ENCODE data around the gene ATP5PB.

The ATP5PB gene

DNA sequence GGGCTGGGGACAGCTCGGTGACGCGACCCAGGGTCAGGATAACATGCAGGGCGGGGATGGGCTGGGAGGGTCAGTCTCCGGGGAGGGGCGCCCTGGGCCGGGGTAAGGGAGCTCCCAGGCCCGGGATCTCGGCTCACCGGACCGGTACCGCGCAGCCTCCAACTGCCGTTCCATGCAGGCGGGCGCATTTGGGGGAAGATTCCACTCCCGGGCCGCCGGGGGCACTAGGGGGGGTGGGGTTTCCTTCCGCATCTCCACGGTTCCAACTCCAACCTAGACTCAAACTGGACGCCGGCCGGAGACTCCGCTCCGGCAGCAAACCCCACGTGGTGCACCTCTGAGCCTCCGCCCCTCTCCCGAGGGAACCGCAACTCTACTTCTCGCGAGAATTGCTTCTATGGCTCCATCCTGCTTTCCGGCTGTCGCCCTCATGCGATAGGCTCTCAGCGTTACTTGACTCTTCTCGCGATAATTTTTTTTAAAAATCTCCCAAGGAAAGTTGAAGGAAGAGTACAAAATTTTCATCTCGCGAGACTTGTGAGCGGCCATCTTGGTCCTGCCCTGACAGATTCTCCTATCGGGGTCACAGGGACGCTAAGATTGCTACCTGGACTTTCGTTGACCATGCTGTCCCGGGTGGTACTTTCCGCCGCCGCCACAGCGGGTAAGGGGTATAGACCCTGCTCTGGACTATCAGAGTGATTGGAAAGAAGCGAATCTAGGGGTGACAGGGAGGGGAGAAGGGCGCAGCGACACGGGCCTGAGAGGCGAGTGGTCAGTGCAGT is at the start of gene ATP5PB, which contains the start of gene WDR77:
ATP5PB (plus strand) TSS at position 547 of the 785 bp plus-strand sequence; CDS start at position 625, 78 bp downstream.
WDR77 (minus strand) TSS at position 339 of the 785 bp plus-strand sequence; CDS start at position 252, 87 bp downstream.
- DNase-seq (ENCODE audit: low spot score) = peak; percentile 94

DNA sequence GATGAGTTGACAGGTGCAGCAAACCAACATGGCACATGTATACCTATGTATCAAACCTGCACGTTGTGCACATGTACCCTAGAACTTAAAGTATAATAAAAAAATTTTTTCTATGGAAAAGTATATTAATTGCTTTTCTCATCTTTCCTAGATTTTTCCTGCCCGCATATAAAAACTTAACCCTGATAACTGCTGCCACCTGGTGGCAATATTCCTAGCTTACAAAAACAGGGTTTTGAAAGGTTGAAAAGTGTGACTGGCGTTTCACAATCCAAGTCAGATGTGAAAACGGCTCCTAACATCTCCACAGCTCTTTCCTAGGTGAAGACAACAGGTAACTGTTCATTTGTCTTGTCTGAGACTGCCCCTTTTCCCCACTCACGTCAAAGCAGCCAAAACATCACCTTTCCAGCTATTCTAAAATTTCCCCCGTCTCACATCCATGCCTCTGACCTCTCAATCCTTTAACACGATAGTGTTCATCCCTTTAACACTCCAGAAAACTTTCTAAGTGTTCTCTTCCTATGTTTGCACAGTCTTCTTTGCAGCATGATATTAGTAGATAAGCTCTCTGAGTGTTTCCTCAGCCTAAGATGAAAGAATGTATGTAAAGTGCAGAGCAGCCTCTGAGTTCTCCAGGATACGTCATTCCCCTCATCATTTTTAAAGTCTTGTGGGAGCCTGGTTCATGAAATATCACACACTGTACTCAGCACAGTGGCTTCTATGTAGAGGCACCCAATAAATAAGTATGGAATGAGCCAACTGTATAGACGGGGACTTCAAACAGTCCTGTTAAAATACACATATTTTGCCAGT is 49.3 kb upstream of the ATP5PB start:
- no peak for DNase-seq (ENCODE audit: low spot score)

- DNase-seq (ENCODE audit: low spot score) = no peak
Measured at GRCh38 chr1:111402083-111402482, 47.2 kb upstream of the ATP5PB start.

DNA sequence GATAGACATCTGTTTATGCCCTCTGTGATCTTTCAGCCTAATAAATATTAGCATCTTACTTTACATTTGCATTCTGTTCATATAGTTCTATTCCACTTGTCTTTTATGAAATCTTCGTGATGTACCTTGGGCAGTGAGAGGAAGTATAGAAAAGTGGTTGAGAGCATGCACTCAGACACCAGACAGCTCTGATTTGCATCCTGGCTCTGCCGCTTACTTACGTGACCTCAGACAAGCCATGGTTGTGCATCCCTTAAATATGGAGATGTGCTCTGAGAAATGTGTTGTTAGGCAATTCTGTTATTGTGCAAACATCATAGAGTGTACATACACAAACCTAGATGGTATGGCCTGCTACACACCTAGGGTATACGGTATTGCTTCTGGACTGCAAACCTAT is 44.7 kb upstream of the ATP5PB start:
- no peak for DNase-seq (ENCODE audit: low spot score)

- no peak for DNase-seq (ENCODE audit: low spot score)
Measured at GRCh38 chr1:111406321-111406768, 42.9 kb upstream of the ATP5PB start.

- DNase-seq (ENCODE audit: low spot score) = no peak
Measured at GRCh38 chr1:111407301-111407700, 42.0 kb upstream of the ATP5PB start.

DNA sequence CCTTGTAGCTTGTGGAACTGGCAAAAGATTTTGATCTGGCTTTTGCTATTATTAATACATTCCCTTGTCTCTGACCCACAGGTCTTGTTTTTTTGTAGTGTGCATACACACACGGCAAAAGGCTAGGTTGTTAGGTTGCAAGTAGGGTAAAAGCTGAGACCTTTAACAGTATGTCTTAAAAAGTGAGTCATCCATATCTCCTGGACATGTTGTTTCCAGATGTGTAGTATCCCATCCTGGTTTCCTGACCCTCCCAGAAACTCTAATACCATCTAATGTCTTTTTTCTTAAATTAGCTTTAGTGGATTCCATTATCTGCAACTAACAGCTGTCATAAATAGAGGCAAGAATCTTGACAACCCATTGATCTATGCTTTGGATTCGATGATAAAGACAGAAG is 36.4 kb upstream of the ATP5PB start:
- no peak for DNase-seq (ENCODE audit: low spot score)

DNA sequence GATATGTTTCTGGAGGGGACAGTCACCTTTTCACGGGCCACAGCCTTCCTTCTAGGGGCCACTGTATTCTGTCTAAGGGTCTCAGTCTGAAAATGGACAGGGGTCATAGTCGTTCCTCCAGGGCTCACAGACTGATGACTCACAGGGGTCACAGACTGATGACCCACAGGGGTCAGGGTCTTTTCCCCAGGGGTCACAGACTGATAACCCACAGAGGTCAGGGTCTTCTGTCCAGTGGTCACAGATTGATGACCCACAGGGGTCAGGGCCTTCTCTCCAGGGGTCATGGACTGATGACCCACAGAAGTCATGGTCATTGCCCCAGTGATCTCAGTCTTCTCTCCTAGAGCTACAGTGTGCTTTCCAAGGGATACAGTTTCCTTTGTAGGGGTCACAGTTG is 34.5 kb upstream of the ATP5PB start:
- DNase-seq (ENCODE audit: low spot score) = no peak

DNA sequence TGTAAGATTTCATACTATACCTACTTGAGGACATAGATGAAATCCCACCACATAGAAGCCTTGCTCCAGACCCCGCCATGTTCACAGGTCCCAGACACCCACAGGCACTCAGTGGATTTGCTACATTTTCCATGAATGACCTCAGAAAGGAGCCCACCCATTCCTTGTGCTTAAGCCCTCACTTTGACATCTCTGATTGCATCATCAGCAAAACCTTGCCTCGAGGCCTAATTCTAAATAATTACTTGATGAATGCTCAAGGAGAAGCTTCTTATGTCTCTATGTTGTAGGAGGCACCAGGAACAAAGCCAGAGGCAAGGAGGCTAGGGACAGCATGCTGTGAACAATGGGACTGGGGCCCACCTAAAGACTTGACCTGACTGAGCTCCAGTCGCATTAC is 33.8 kb upstream of the ATP5PB start:
- no peak for DNase-seq (ENCODE audit: low spot score)

GRCh38 chr1:111417755-111418154 is 31.5 kb upstream of the ATP5PB start:
- DNase-seq (ENCODE audit: low spot score) = no peak

DNA sequence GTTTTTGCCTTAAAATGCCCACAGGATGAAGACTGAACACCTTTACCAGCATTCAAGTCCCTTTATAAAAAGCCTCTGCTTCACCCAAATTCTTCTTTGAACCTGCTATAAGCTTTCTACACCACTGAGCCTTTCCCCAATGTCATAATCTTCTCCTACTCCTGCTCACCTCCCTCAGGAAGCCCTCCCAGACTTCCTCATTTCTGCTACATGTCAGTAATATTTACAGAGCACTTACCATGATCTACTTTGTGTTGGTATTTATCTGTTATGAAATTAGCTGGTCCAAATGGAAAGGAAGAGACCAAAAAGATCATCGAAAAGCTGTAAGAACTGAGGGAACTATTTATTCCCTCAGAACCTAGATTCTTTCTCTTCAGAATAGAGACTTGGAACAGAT is 30.2 kb upstream of the ATP5PB start:
- DNase-seq (ENCODE audit: low spot score) = no peak

- DNase-seq (ENCODE audit: low spot score) = no peak
Measured at GRCh38 chr1:111420377-111420776, 28.9 kb upstream of the ATP5PB start.

DNA sequence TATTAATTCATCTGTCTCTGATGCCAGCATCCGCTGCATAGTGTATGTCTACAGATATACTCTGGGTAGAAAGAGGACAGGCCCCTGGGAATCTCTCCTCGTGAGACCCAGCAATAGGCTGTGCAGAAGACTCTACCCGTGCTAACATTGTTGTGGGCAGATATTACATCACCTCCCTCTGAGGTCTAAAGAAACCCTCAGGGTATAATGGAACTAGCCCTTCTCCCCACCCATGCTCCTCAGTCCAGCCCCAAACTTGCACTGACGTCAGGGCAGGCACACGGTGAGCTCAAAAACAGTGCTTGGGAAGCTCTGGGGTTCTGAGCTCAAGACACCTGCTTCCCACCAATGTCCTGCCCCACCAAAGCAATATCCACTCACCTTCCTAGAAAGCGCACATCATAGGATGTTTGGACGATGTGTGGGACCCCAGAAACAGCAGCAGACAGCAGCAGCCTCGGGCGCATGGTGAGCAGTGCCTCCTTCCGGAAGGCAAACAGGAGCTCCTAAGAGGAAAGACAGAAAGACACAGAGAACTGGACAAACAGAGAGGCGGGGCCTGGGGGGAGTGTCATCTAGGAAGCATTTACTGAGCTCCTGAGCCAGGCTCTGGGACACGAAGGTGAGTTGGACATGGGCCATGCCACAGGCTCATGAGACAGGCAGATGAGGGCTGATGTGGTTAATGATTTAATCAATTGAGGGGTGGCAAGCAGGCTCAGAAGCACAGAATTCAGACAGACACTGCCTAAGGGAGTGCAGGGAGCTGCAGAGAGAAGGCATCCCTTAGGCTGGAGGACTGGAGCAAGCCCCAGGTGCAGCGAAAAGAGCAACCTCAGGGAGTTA is 26.5 kb upstream of the ATP5PB start:
- no peak for DNase-seq (ENCODE audit: low spot score)

GRCh38 chr1:111424281-111424680 is 25.0 kb upstream of the ATP5PB start:
- no peak for DNase-seq (ENCODE audit: low spot score)

- no peak for DNase-seq (ENCODE audit: low spot score)
Measured at GRCh38 chr1:111436726-111437125, 12.5 kb upstream of the ATP5PB start.

DNA sequence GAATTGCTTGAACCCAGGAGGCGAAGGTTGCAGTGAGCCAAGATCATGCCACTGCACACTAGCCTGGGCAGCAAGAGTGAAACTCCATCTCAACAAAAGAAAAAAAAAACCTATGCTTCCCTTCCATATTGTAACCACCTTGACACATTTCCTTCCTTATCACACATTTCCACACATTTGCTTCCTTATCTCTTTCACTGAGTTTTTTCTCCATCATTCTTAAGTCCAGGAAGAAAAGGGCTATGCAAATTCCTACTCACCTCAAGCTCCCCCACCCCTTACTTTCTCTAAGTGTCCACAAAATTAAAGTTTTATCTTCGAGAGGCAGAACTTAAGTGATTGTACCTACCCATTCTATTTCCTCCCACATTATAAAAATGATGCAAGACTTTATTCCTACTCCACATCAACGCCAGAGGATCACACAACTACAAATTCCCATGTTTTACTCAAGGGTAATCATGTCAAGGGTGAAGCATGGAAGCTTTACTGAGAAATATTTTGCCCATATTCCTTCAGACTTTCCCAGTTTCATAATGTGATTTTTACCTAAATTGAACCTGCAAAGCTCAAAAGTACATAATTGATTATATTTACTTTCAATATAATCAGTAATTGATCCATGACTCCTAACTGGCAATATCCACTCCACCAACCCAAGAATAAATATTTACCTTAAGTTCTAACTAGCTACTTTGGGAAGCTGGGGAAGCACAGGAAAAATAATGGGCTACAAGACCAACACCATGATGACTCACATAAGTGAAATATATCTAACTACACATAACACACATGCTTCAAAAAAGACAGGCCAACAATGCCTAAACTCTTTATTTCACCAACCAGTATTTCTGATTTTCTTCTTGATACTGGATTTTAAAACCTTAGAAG is 9.6 kb upstream of the ATP5PB start:
- DNase-seq (ENCODE audit: low spot score) = no peak

DNA sequence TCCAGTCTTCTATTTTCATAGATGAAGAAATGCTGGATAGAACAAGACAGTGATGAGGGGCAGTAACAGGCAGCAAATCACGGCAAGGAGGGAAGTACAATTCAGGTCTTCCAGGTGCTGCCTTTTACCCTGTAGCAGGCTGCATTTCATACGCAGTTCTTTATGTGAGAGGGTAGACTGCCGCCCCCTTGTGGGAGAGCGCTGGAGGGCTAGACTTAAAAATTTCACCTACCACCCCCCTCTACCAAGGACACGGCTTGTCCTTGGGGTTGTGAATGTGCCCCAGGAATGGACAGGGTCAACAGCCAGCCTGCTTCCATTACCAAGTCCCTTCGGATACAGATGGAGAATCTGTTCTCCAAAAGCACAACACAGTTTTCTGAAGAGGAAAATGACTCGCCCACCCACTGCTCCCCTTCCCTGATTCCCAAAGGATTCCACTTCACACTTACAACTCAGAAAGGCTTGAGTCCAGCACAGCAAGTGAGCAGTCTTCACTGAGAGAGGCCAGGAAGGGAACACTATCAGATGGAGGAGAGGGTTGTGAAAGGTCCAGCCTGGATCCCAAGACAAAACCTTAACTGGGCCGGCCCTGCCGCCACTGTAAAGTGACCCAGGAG is 7.6 kb upstream of the ATP5PB start:
- DNase-seq (ENCODE audit: low spot score) = no peak

DNA sequence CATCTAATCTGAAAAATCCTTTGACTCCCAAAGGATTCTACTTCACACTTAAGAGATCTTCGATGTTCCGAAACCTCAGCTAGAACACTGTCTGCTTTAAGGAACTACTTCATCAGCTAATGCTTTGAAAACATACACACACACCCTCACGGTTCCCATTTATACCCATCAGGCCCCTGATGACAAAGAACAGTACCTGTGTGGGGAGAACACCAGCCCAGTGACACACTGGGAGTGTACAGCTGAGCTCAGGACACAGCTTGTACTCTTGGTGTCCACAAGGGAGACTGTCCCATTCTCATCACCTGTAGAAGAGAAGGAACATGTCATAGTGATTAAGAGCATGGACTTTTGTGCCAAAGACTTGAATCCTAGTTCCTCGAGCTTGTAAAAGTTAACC is 6.8 kb upstream of the ATP5PB start:
- no peak for DNase-seq (ENCODE audit: low spot score)

- DNase-seq (ENCODE audit: low spot score) = no peak
Measured at GRCh38 chr1:111444031-111444430, 5.2 kb upstream of the ATP5PB start.

DNA sequence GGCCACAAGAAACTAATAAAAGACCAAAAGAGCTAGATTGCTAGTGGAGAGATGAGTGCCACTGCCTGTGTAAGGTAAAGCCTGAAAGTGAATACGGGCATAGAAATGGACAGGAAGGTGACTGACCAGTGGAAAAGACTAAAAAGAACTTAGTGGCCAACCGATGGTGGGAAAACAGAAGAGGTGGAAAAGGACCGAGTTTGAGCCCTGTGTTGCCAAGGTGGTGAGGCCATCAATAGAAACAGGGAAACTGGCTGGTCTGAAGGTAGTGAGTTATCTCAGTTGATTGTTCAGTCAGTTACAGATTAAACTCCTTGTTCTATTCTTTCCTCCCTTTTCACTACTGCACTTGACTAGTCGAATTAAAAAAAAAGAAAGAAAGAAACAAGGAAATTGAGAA is 2.7 kb upstream of the ATP5PB start:
- DNase-seq (ENCODE audit: low spot score) = no peak

Measured in left forelimb (tissue), 1 donor.